Endothelial cell of umbilical vein (primary cell): Measurements from ENCODE around the gene MSANTD2. TPM values are rescaled to one million over a fixed set of nuclear protein-coding genes. Genes with fewer than 3 reads are reported as not detected.

Experiments used
- BruUV-seq: library from RNA; stranded (reverse); fragments of 400-500 nt; replicated peaks from 2 replicates; lab custom pipeline; 2021; lab: Mats Ljungman, UMichigan
- CTCF ChIA-PET: fragments of 300-600, 350-600 bp; sonication (Branson Sonifier 250); formaldehyde crosslinking; loops from one replicate; lab custom pipeline; 2021; ENCODE audit warnings: antibody characterized with exemption, inconsistent platforms; lab: Charles Lee
- POLR2A ChIA-PET: fragments of 300-600, 350-600 bp; sonication (Branson Sonifier 250); formaldehyde crosslinking; loops from one replicate; lab custom pipeline; 2021; ENCODE audit warnings: antibody characterized with exemption, inconsistent platforms; lab: Charles Lee
- DNase-seq: peaks from one replicate; pipeline ENCODE4 v3.0.0-alpha.2; 2011; ENCODE audit warnings: low read depth, low spot score
- FAIRE-seq: peaks from 2 replicates; lab custom pipeline; 2011; peaks lifted over from hg19 to GRCh38; lab: Jason Lieb, UNC
- H2AFZ ChIP-seq: 2 replicates; pipeline ENCODE4 v1.6.0; 2012; ENCODE audit warnings: low read depth, low read length, control low read depth, inconsistent platforms
- H3K27ac ChIP-seq: 2 replicates; pipeline ENCODE4 v1.5.1; 2011; ENCODE audit warnings: low read depth, mild to moderate bottlenecking, control low read depth, low read length, moderate library complexity; ENCODE audit not compliant: insufficient read depth
- H3K27me3 ChIP-seq, 2 experiments: 2 replicates each; pipeline versions ENCODE4 v1.6.0 to v1.6.1; 2011; ENCODE audit warnings: low read length in 2 of 2, mixed read lengths in 1 of 2; ENCODE audit not compliant: control insufficient read depth in 2 of 2, insufficient read depth in 2 of 2
- H3K36me3 ChIP-seq, 2 experiments: 2 replicates in 1 of 2; 3 replicates in 1 of 2; pipeline ENCODE4 v1.5.1; 2011; ENCODE audit warnings: low read length in 2 of 2, mild to moderate bottlenecking in 1 of 2, moderate library complexity in 1 of 2; ENCODE audit not compliant: control insufficient read depth in 2 of 2, insufficient read depth in 2 of 2; ENCODE audit errors: extremely low read depth in 1 of 2
- H3K4me1 ChIP-seq: 3 replicates; pipeline ENCODE4 v1.5.1; 2011; ENCODE audit warnings: mild to moderate bottlenecking, low read length; ENCODE audit not compliant: control insufficient read depth, insufficient read depth; ENCODE audit errors: extremely low read depth
- H3K4me2 ChIP-seq: 2 replicates; pipeline ENCODE4 v1.6.1; 2011; ENCODE audit warnings: low read length, control low read depth, mixed read lengths; ENCODE audit not compliant: insufficient read depth
- H3K4me3 ChIP-seq, 3 experiments: fragments of 200-600 bp in 1 of 3; sonication (generic), shearing (Covaris generic) in 1 of 3; replicated peaks in 1 of 3; 2 replicates each; pipeline ENCODE4 v1.5.1; 2011 to 2016; ENCODE audit warnings: control low read depth in 3 of 3, low read length in 3 of 3, mild to moderate bottlenecking in 2 of 3, inconsistent platforms in 1 of 3, low read depth in 1 of 3, moderate library complexity in 1 of 3; ENCODE audit not compliant: insufficient read depth in 1 of 3
- H3K79me2 ChIP-seq: 2 replicates; pipeline ENCODE4 v1.6.0; 2012; ENCODE audit warnings: low read length, inconsistent platforms; ENCODE audit not compliant: control insufficient read depth, insufficient read depth
- H3K9ac ChIP-seq: replicated peaks from 2 replicates; pipeline ENCODE3; 2011; ENCODE audit warnings: low read length, control low read depth; ENCODE audit not compliant: insufficient read depth; ENCODE audit errors: extremely low read depth
- H3K9me1 ChIP-seq: replicated peaks from 3 replicates; pipeline ENCODE4 v1.6.0; 2011; ENCODE audit warnings: mild to moderate bottlenecking, low read length; ENCODE audit not compliant: control insufficient read depth, insufficient read depth; ENCODE audit errors: extremely low read depth
- H3K9me3 ChIP-seq: replicated peaks from 2 replicates; pipeline ENCODE4 v1.5.1; 2012; ENCODE audit warnings: low read length, inconsistent platforms; ENCODE audit not compliant: control insufficient read depth, insufficient read depth
- H4K20me1 ChIP-seq: replicated peaks from 2 replicates; pipeline ENCODE3; 2011; ENCODE audit warnings: mild to moderate bottlenecking, low read length; ENCODE audit not compliant: control insufficient read depth, insufficient read depth; ENCODE audit errors: extremely low read depth
- CTCF ChIP-seq, 2 donors: IDR thresholded peaks; 1 replicate in 1 of 2; 2 replicates in 1 of 2; pipeline ENCODE4 v1.5.1; 2011; ENCODE audit warnings: low read length in 2 of 2, mild to moderate bottlenecking in 2 of 2, moderate library complexity in 2 of 2, control low read depth in 1 of 2, inconsistent platforms in 1 of 2, low read depth in 1 of 2; ENCODE audit not compliant: insufficient read depth in 1 of 2; ENCODE audit errors: extremely low read depth in 1 of 2
- EZH2 ChIP-seq: IDR thresholded peaks from 2 replicates; pipeline ENCODE4 v1.6.1; 2012; ENCODE audit warnings: borderline replicate concordance, low read depth, mild to moderate bottlenecking, moderate library complexity, low read length, inconsistent platforms; ENCODE audit not compliant: severe bottlenecking
- FOS ChIP-seq: IDR thresholded peaks from 2 replicates; pipeline ENCODE4 v1.6.1; 2011; ENCODE audit warnings: mild to moderate bottlenecking, low read length, moderate library complexity, borderline replicate concordance; ENCODE audit not compliant: insufficient read depth
- GATA2 ChIP-seq: IDR thresholded peaks from 2 replicates; pipeline ENCODE4 v1.7.0; 2011; ENCODE audit warnings: low read depth, mild to moderate bottlenecking, moderate library complexity, mixed read lengths, low read length; ENCODE audit not compliant: insufficient read length, insufficient read depth
- JUN ChIP-seq: IDR thresholded peaks from 2 replicates; pipeline ENCODE4 v1.6.1; 2011; ENCODE audit warnings: borderline replicate concordance, low read depth; ENCODE audit not compliant: insufficient read length, insufficient read depth
- MAX ChIP-seq: IDR thresholded peaks from 2 replicates; pipeline ENCODE4 v1.6.1; 2011; ENCODE audit not compliant: insufficient read depth, insufficient read length
- MYC ChIP-seq: IDR thresholded peaks from one replicate; pipeline ENCODE4 v1.6.1; 2011; ENCODE audit warnings: mild to moderate bottlenecking, low read depth, low read length
- POLR2A ChIP-seq: IDR thresholded peaks from 2 replicates; pipeline ENCODE4 v1.6.1; 2012; ENCODE audit warnings: low read depth, mild to moderate bottlenecking, control low read depth, low read length
- POLR2AphosphoS5 ChIP-seq: IDR thresholded peaks from 2 replicates; pipeline ENCODE4 v1.6.1; 2012; ENCODE audit warnings: low read depth, mild to moderate bottlenecking, control low read depth, low read length, moderate library complexity; ENCODE audit not compliant: insufficient read depth
- dilution Hi-C: fragments of 300-500 bp; cut with MboI; formaldehyde crosslinking; loops from one replicate; pipeline ENCODE4 v1.15.0; 2019; ENCODE audit warnings: low sequenced_read_pairs; ENCODE audit not compliant: extremely low pct_ligation_motif_present
- intact Hi-C: fragments of 100-400 bp; cut with micrococcal nuclease; formaldehyde crosslinking; loops from one replicate; pipeline ENCODE4 v1.10.0; 2022
- polyA plus RNA-seq, 4 experiments: library from polyadenylated mRNA; depleted of rRNA in 3 of 4; stranded (reverse) in 3 of 4; unstranded in 1 of 4; fragments of >200 nt; gene quantifications; 2 replicates each; pipeline versions ENCODE4 v1.2.1 to v1.2.3, GENCODE V29; 2011 to 2012; ENCODE audit warnings: missing spikeins in 1 of 4
- total RNA-seq: library from RNA; stranded (reverse); gene quantifications from 2 replicates; pipeline ENCODE4 v1.2.3, GENCODE V29; 2021

Gene MSANTD2
- total and polyA plus RNA-seq, 2 donors (not counting 3 experiments of a cell fraction or from before 2014, with no cell fraction given) = 5.5 to 23.2 TPM

- no peak overlapping the region for H2AFZ ChIP-seq
- POLR2A ChIA-PET = no interaction called here
These were observed 44.5 kb upstream of the MSANTD2 start for GRCh38 chr11:124844664-124845079.

GRCh38 chr11:124843616-124843910 is 43.4 kb upstream of the MSANTD2 start:
- Histone ChIP-seq H3K27me3 (peaks cover 84 to 99% of the 10 kb centered on the region in 2 experiments), H3K9ac (no peak overlapping the region), H3K4me1 (no peaks in the 10 kb centered on the region), H3K9me1 (no peaks in the 10 kb centered on the region), H3K9me3 (no peaks in the 10 kb centered on the region), H3K4me2 (no peak overlapping the region), H3K27ac (no peak overlapping the region), H3K4me3 (no peak overlapping the region), H2AFZ (no peak overlapping the region), H4K20me1 (no peaks in the 10 kb centered on the region), H3K79me2 (no peaks in the 10 kb centered on the region), H3K36me3 (no peaks in the 10 kb centered on the region)
- FAIRE-seq = no peak
- intact Hi-C loops = no loop called here
- POLR2A ChIA-PET = no interaction called here
- BruUV-seq = no TSS peak
- CTCF ChIA-PET = interaction anchor here (5.1 kb wide), 1 partner anchor 23 kb away, joined by 26 read pairs; no protein-coding TSS in a partner anchor
- DNase-seq = no peak
- TF ChIP-seq CTCF (IDR thresholded peaks at IDR 0.05; ENCODE audit: extremely low read depth in 1 of 2, insufficient read depth in 1 of 2, low read depth in 1 of 2, low read length in 2 of 2) = no peak
- no peak for TF ChIP-seq MYC
- no peak for TF ChIP-seq GATA2
- no peak for TF ChIP-seq MAX
- TF ChIP-seq FOS = no peak
- no peak for TF ChIP-seq JUN
- TF ChIP-seq EZH2 = no peak
- no peak for TF ChIP-seq POLR2A
- TF ChIP-seq POLR2AphosphoS5 = no peak
- dilution Hi-C loops = no loop called here

More at GRCh38 chr11:124844664-124845079, 44.5 kb upstream of the MSANTD2 start:
- H3K79me2 ChIP-seq = no peaks in the 10 kb centered on the region
- H3K4me2 ChIP-seq = no peak overlapping the region
- H3K4me3 ChIP-seq = no peak overlapping the region
- TF ChIP-seq JUN (no peak), EZH2 (no peak), MYC (no peak), POLR2A (no peak), MAX (no peak)
- no peak overlapping the region for H3K9ac ChIP-seq
- BruUV-seq = no TSS peak
- H3K27me3 ChIP-seq = peaks cover 84 to 99% of the 10 kb centered on the region in 2 experiments
- CTCF ChIA-PET = interaction anchor here (0.7 to 5.1 kb wide), 5 partner anchors 8 to 200 kb away, joined by 3 to 26 read pairs (median 4); no protein-coding TSS in a partner anchor
- FAIRE-seq (no peak), DNase-seq (no peak)
- no peaks in the 10 kb centered on the region for H3K36me3 ChIP-seq
- intact Hi-C loops (no loop called here), dilution Hi-C loops (no loop called here)
- no peaks in the 10 kb centered on the region for H3K9me3 ChIP-seq
- no peaks in the 10 kb centered on the region for H3K9me1 ChIP-seq
- no peak overlapping the region for H3K27ac ChIP-seq
- H3K4me1 ChIP-seq = no peaks in the 10 kb centered on the region
- H4K20me1 ChIP-seq = no peaks in the 10 kb centered on the region
